Sigmoid colon (tissue), 7 donors: ENCODE results near the gene NRF1. TPM values are rescaled to one million over a fixed set of nuclear protein-coding genes. Genes with fewer than 3 reads are reported as not detected.

Experiments
- DNase-seq: peaks from one replicate; pipeline ENCODE4 v3.0.0-alpha.2; 2019
- H3K27ac ChIP-seq, 4 donors: fragments of 200-600 bp; sonication (generic); one replicate each; pipeline ENCODE4 v1.5.1; 2016 to 2019; ENCODE audit warnings: mild to moderate bottlenecking in 1 of 4
- H3K27me3 ChIP-seq, 3 donors: fragments of 200-600 bp; sonication (generic); one replicate each; pipeline ENCODE4 v1.5.1; 2019; ENCODE audit warnings: mild to moderate bottlenecking in 1 of 3
- H3K36me3 ChIP-seq, 4 donors: fragments of 200-600 bp; sonication (generic); one replicate each; pipeline ENCODE4 v1.5.1; 2016 to 2019
- H3K4me1 ChIP-seq, 4 donors: fragments of 200-600 bp; sonication (generic); one replicate each; pipeline ENCODE4 v1.5.1; 2017 to 2019
- H3K4me3 ChIP-seq, 4 donors: fragments of 200-600 bp; sonication (generic); one replicate each; pipeline ENCODE4 v1.5.1; 2017 to 2019; ENCODE audit warnings: mild to moderate bottlenecking in 2 of 4, moderate library complexity in 1 of 4
- H3K9me3 ChIP-seq, 4 donors: fragments of 200-600 bp in 3 of 4; sonication (generic) in 3 of 4; one replicate each; pipeline versions ENCODE4 v1.5.1 to v1.6.1; 2013 to 2019
- CTCF ChIP-seq, 4 experiments: fragments of 450-650 bp in 3 of 4; fragments of 200-600 bp in 1 of 4; IDR thresholded peaks; one replicate each; pipeline ENCODE4 v1.5.1; 2016 to 2019; ENCODE audit warnings: antibody characterized with exemption in 4 of 4, mild to moderate bottlenecking in 3 of 4, moderate library complexity in 2 of 4
- EP300 ChIP-seq, 4 donors: sonication (generic); formaldehyde crosslinking; IDR thresholded peaks; one replicate each; pipeline ENCODE4 v1.6.1; 2017; ENCODE audit warnings: antibody characterized with exemption in 4 of 4
- POLR2A ChIP-seq, 2 donors: fragments of 450-650 bp; IDR thresholded peaks; one replicate each; pipeline ENCODE4 v1.6.1; 2016; ENCODE audit warnings: antibody characterized with exemption in 2 of 2, mild to moderate bottlenecking in 2 of 2, moderate library complexity in 2 of 2
- POLR2AphosphoS5 ChIP-seq, 4 donors: sonication (generic); formaldehyde crosslinking; IDR thresholded peaks; one replicate each; pipeline ENCODE4 v1.6.1; 2017; ENCODE audit warnings: antibody characterized with exemption in 4 of 4
- WGBS, 2 donors: extraction: QIAGEN DNeasy Blood & Tissue Kit; methylation state at CpG; one replicate each; pipeline ENCODE4 v1.1.7; 2013; 5-methylcytosine and 5-hydroxymethylcytosine counted together
- intact Hi-C: fragments of 100-400 bp; cut with DNase I; formaldehyde crosslinking; loops from one replicate; pipeline ENCODE4 v1.15.1; 2023
- polyA plus RNA-seq, 3 donors: library from polyadenylated mRNA; stranded (reverse); fragments of 200-250 nt; gene quantifications; one replicate each; pipeline ENCODE4 v1.2.3, GENCODE V29; 2013
- total RNA-seq, 4 donors: library from RNA; depleted of rRNA; stranded (reverse); fragments of >200 nt; gene quantifications; one replicate each; pipeline ENCODE4 v1.1.0, GENCODE V29; 2016
- donor health status: healthy with polysubstance abuse.
- donor health status: Bipolar disorder and iron deficiency.
- donor health status: healthy.

Gene NRF1
- total and polyA plus RNA-seq, 7 donors = 4.8 to 18.1 (median 15.0) TPM

GRCh38 chr7:129723679-129724078, 112.2 kb downstream of the NRF1 start:
- no peak for DNase-seq
- Histone ChIP-seq H3K4me3 (no peak overlapping the region), H3K27me3 (no peaks in the 10 kb centered on the region), H3K27ac (no peak overlapping the region), H3K4me1 (no peaks in the 10 kb centered on the region), H3K36me3 (peaks cover 6 to 74% (median 15%) of the 10 kb centered on the region in 4 donors), H3K9me3 (no peaks in the 10 kb centered on the region)
- intact Hi-C loops = no loop called here
- WGBS, 2 donors = 92 to 98% methylated on average over 1 of the region's 1 CpG
- TF ChIP-seq POLR2AphosphoS5 (IDR thresholded peaks at IDR 0.05) (no peak), EP300 (IDR thresholded peaks at IDR 0.05) (no peak), POLR2A (IDR thresholded peaks at IDR 0.05) (no peak), CTCF (IDR thresholded peaks at IDR 0.05) (no peak)

- no peaks in the 10 kb centered on the region for H3K4me1 ChIP-seq
- DNase-seq = no peak
- WGBS, 2 donors = 98% methylated on average over 3 of the region's 3 CpGs
- H3K27ac ChIP-seq = no peak overlapping the region
- intact Hi-C loops = no loop called here
- H3K36me3 ChIP-seq = peaks cover 6 to 75% (median 11%) of the 10 kb centered on the region in 4 donors
- no peak overlapping the region for H3K4me3 ChIP-seq
- TF ChIP-seq CTCF (IDR thresholded peaks at IDR 0.05) (no peak), EP300 (IDR thresholded peaks at IDR 0.05) (no peak), POLR2AphosphoS5 (IDR thresholded peaks at IDR 0.05) (no peak), POLR2A (IDR thresholded peaks at IDR 0.05) (no peak)
- H3K27me3 ChIP-seq = no peaks in the 10 kb centered on the region
- no peaks in the 10 kb centered on the region for H3K9me3 ChIP-seq
Measured at GRCh38 chr7:129724796-129725195, 113.3 kb downstream of the NRF1 start.

GRCh38 chr7:129728875-129729467, 117.5 kb downstream of the NRF1 start:
- no peak for DNase-seq
- Histone ChIP-seq H3K27ac (no peak overlapping the region), H3K27me3 (no peaks in the 10 kb centered on the region), H3K9me3 (no peaks in the 10 kb centered on the region), H3K4me3 (no peak overlapping the region), H3K36me3 (peaks cover 6 to 78% (median 13%) of the 10 kb centered on the region in 4 donors), H3K4me1 (no peaks in the 10 kb centered on the region)
- no peak for TF ChIP-seq EP300 (IDR thresholded peaks at IDR 0.05)
- TF ChIP-seq CTCF (IDR thresholded peaks at IDR 0.05) = no peak
- no peak for TF ChIP-seq POLR2AphosphoS5 (IDR thresholded peaks at IDR 0.05)
- TF ChIP-seq POLR2A (IDR thresholded peaks at IDR 0.05) = no peak
- intact Hi-C loops = no loop called here
- 33 to 77% methylated on average over 5 of the region's 5 CpGs for WGBS, 2 donors

GRCh38 chr7:129729511-129729910, 118.0 kb downstream of the NRF1 start:
- 88 to 91% methylated on average over 2 of the region's 2 CpGs for WGBS, 2 donors

More at GRCh38 chr7:129729511-129729910, 118.0 kb downstream of the NRF1 start:
- peaks cover 6 to 78% (median 10%) of the 10 kb centered on the region in 4 donors for H3K36me3 ChIP-seq
- no peaks in the 10 kb centered on the region for H3K9me3 ChIP-seq
- H3K4me1 ChIP-seq = no peaks in the 10 kb centered on the region
- intact Hi-C loops = no loop called here
- H3K4me3 ChIP-seq = no peak overlapping the region
- H3K27me3 ChIP-seq = no peaks in the 10 kb centered on the region
- DNase-seq = no peak
- H3K27ac ChIP-seq = no peak overlapping the region
- no peak for TF ChIP-seq POLR2AphosphoS5 (IDR thresholded peaks at IDR 0.05)
- no peak for TF ChIP-seq EP300 (IDR thresholded peaks at IDR 0.05)
- no peak for TF ChIP-seq CTCF (IDR thresholded peaks at IDR 0.05)
- TF ChIP-seq POLR2A (IDR thresholded peaks at IDR 0.05) = no peak
